HG03039 (cell line): ENCODE results near the gene LRRTM4.
A peak's percentile ranks its signal among the peaks of the same experiment; 100 is the strongest.
"Not testable (repeated sequence)": the region's sequence is repeated elsewhere in the genome, so short reads cannot be mapped to it uniquely, and the experiment has no call there.

Experiments used
- ATAC-seq: cut with Tn5 transposase; IDR thresholded peaks from one replicate; pipeline ENCODE4 v1.9.1; 2021; ENCODE audit warnings: mild to moderate bottlenecking, moderate library complexity; ENCODE audit not compliant: unreplicated experiment

LRRTM4 gene

GRCh38 chr2:76763276-76763675, 758.9 kb downstream of the LRRTM4 start:
- ATAC-seq, result no peak

GRCh38 chr2:76760367-76760704, 761.8 kb downstream of the LRRTM4 start:
- no peak for ATAC-seq

- ATAC-seq, result no peak
Observed at GRCh38 chr2:76759634-76760366, 762.4 kb downstream of the LRRTM4 start.

- ATAC-seq, result no peak
Observed at GRCh38 chr2:76752506-76752905, 769.7 kb downstream of the LRRTM4 start.

DNA sequence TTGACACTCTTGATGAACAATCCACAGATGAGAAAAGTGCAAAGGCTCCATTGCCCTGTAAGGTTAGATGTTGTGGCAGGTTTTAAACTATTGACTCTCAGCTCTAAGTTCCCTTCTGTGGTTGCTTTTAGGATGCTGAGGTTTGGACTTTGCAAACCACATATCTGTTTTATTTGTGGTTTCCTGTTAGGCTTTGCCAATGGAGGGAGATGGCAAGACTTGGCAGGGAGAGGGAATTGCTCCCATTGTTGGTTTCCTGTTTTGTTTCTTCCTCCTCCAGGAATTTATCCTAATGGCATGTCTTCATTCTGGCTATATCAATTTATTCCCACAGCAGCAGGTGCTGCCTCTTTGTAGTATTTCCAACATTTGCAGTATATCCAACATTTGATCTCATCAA, 772.3 kb downstream of the LRRTM4 start:
- ATAC-seq, result no peak

DNA sequence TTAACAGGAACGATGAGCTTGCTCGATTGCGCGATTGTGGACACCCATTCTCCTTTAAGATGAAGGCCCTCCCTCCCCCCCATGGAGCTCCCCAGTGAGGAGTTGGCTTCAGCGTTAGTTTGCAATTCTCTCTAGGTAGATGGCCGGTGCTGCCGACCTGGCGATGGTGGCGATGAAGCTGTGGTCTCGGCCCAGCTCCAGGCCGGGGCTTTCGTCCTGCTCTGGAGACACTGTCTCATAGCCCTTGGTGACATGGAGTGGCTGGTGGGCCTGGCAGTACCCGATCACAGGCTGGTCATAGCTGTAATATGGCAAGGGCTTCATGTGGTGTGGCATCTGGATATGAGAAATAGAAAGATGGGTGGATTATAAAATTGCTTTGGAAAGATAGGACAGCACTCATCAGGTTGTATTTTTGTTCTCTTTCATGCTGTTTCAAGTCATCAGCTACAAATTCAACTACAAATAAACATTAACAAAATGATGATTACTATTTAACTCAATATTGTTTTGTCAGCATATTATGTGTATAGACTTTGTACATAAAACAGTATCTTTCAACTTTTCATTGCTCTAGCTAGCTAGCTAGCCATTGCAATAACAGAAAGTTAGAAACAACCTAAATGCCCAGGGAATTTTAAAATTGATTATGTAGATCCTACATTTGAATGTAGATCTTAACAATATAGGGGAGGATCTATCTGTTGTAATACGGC, 773.4 kb downstream of the LRRTM4 start:
- ATAC-seq, result no peak

- ATAC-seq, result no peak
Observed at GRCh38 chr2:76745605-76746004, 776.6 kb downstream of the LRRTM4 start.

GRCh38 chr2:76737607-76738006, 784.6 kb downstream of the LRRTM4 start:
- no peak for ATAC-seq

- no peak for ATAC-seq
Observed at GRCh38 chr2:76733736-76734135, 788.4 kb downstream of the LRRTM4 start.

DNA sequence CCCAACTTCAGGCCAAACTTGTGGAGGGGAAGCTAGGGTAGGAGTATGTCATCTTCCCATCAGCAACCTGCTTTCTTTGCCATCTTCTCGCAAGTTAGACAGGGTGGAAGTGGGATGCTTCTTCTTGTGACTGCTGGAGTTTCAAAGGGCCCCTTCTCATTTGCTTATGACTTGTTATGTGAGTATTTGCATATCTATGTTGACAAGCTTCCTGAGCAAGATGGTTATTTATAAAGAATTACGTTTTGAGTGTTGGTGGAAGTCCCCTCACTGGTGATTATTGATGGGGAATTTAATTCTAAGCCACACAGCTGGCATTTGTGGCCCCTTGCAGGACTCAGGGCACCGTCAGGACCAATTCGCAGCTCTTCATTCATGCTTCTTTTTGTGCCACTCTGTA, 791.0 kb downstream of the LRRTM4 start:
- peak; percentile 61 for ATAC-seq

GRCh38 chr2:76730021-76730420, 792.2 kb downstream of the LRRTM4 start:
- no peak for ATAC-seq

DNA sequence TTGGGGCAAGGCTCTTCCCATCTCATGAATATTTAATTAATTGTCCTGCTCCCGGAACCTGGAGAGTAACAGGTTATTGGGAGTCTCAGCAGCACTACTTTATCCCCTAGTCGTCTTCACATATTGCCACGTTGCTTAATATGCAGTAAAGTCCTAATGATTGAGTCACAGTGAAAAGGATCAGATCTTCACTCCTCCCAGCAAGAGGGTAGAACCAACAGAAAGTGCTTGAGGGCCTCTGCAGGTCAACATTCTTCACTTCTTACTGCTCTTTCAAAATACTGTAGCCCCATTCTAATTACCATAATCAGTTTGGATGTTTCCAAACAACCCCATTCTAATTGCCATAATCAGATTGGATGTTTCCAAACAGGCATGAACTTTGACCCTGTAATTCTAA, 801.0 kb downstream of the LRRTM4 start:
- no peak for ATAC-seq

- ATAC-seq, result no peak
Observed at GRCh38 chr2:76713312-76713711, 808.9 kb downstream of the LRRTM4 start.

GRCh38 chr2:76711490-76711889, 810.7 kb downstream of the LRRTM4 start:
- no peak for ATAC-seq

GRCh38 chr2:76700894-76701293, 821.3 kb downstream of the LRRTM4 start:
- ATAC-seq, result no peak

DNA sequence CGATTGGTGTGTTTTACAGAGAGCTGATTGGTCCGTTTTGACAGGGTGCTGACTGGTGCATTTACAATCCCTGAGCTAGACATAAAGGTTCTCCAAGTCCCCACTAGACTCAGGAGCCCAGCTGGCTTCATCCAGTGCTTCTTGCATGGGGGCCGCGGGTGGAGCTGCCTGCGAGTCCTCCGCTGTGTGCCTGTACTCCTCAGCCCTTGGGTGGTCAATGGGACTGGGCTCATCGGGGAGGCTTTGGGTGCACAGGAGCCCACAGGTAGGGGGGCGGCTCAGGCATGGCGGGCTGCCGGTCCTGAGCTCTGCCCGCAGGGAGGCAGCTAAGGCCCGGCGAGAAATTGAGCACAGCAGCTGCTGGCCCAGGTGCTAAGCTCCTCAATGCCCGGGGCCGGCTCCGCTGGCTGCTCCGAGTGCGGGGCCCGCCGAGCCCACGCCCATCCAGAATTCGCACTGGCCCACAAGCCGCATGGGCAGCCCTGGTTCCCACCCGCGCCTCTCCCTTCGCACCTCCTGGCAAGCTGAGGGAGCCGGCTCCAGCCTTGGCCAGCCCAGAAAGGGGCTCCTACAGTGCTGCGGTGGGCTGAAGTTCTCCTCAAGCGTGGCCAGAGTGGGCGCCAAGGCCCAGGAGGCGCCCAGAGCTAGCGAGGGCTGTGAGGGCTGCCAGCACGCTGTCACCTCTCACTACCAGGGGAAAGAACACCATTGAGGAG, 824.0 kb downstream of the LRRTM4 start:
- not testable (repeated sequence) for ATAC-seq
